ENCODE data around the gene UGT1A9. TPM values are rescaled to one million over a fixed set of nuclear protein-coding genes. Genes with fewer than 3 reads are reported as not detected.

UGT1A9 gene
- total and polyA plus RNA-seq, 2 experiments from 2014 or later, result not detected

DNA sequence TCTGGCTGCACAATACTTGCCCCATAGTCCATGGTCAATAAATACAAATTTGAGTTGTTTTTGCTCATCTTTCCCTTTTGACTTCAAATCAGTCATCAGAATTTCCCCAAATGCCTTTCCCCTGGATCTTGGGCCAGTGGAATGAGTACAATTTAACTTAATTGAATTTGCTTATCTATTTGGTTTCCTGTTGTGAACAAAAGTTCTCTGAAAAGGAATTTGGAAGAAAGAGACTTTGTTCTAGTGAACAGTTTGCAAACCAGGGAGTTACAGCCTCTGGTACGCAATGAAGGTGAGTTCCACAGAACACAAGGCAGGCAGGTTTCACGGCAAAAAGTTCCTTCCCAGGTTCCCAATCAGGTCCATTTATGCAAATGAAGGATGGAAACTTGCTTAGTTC lies 87.2 kb downstream of the UGT1A9 start:
- ATAC-seq (no peak), DNase-seq (ENCODE audit: low spot score) (no peak)
- Histone ChIP-seq H3K27me3 (ENCODE audit: insufficient read depth) (no peaks in the 10 kb centered on the region), H3K4me2 (no peak overlapping the region), H3K27ac (ENCODE audit: low read depth) (no peak overlapping the region), H4K20me1 (replicated peaks; ENCODE audit: insufficient read depth) (no peaks in the 10 kb centered on the region), H3K36me3 (ENCODE audit: insufficient read depth) (no peaks in the 10 kb centered on the region), H3F3A (replicated peaks; ENCODE audit: low read depth) (no peaks in the 10 kb centered on the region), H3K79me2 (replicated peaks; ENCODE audit: insufficient read depth) (no peaks in the 10 kb centered on the region), H2AFZ (no peak overlapping the region), H3K4me1 (ENCODE audit: insufficient read depth) (no peaks in the 10 kb centered on the region), H3K9me2 (ENCODE audit: insufficient read depth) (no peaks in the 10 kb centered on the region; the same call in 1 of the 2 replicates), H3K4me3 (no peak overlapping the region)
- Mint-ChIP-seq H3K4me1 (no peaks in the 10 kb centered on the region; the same call in 2 of the 3 replicates), H3K4me3 (no peak overlapping the region), H3K27ac (no peak overlapping the region), H3K36me3 (ENCODE audit: low read depth) (no peaks in the 10 kb centered on the region), H3K27me3 (ENCODE audit: insufficient read depth, low read depth, poor library complexity) (no peaks in the 10 kb centered on the region), H3K9me3 (peaks cover 7% of the 10 kb centered on the region; the same call in 1 of the 3 replicates)
- TF ChIP-seq EZH2phosphoT487 (IDR thresholded peaks at IDR 0.05; ENCODE audit: unreplicated experiment) (no peak), POLR2AphosphoS5 (IDR thresholded peaks at IDR 0.05; ENCODE audit: low read depth) (no peak)
- TF ChIP-seq, protein P1, sequence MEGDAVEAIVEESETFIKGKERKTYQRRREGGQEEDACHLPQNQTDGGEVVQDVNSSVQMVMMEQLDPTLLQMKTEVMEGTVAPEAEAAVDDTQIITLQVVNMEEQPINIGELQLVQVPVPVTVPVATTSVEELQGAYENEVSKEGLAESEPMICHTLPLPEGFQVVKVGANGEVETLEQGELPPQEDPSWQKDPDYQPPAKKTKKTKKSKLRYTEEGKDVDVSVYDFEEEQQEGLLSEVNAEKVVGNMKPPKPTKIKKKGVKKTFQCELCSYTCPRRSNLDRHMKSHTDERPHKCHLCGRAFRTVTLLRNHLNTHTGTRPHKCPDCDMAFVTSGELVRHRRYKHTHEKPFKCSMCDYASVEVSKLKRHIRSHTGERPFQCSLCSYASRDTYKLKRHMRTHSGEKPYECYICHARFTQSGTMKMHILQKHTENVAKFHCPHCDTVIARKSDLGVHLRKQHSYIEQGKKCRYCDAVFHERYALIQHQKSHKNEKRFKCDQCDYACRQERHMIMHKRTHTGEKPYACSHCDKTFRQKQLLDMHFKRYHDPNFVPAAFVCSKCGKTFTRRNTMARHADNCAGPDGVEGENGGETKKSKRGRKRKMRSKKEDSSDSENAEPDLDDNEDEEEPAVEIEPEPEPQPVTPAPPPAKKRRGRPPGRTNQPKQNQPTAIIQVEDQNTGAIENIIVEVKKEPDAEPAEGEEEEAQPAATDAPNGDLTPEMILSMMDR (conservative IDR thresholded peaks at IDR 0.05; ENCODE audit: low read depth in 2 of 2), result no peak

DNA sequence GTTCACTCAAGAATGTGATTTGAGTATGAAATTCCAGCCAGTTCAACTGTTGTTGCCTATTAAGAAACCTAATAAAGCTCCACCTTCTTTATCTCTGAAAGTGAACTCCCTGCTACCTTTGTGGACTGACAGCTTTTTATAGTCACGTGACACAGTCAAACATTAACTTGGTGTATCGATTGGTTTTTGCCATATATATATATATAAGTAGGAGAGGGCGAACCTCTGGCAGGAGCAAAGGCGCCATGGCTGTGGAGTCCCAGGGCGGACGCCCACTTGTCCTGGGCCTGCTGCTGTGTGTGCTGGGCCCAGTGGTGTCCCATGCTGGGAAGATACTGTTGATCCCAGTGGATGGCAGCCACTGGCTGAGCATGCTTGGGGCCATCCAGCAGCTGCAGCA lies 88.3 kb downstream of the UGT1A9 start, which contains the start of gene UGT1A1:
UGT1A1 (plus strand) TSS at position 228 of the 400 bp plus-strand sequence; CDS start at position 246, 18 bp downstream.
- no peak within 1 kb of the TSS for H3K27ac Mint-ChIP-seq
- H3K27ac ChIP-seq (ENCODE audit: low read depth), result no peak within 1 kb of the TSS
- H2AFZ ChIP-seq, result no peak within 1 kb of the TSS
- H4K20me1 ChIP-seq (replicated peaks; ENCODE audit: insufficient read depth), result no peaks in the 10 kb centered on the region
- no peak for ATAC-seq
- H3K4me1 ChIP-seq (ENCODE audit: insufficient read depth), result no peaks in the 10 kb centered on the region
- no peak within 1 kb of the TSS for H3K4me3 ChIP-seq
- H3K27me3 ChIP-seq (ENCODE audit: insufficient read depth), result no peaks in the 10 kb centered on the region
- H3K4me2 ChIP-seq, result no peak within 1 kb of the TSS
- DNase-seq (ENCODE audit: low spot score), result no peak
- no peak within 1 kb of the TSS for H3K4me3 Mint-ChIP-seq
- no peaks in the 10 kb centered on the region; the same call in 1 of the 2 replicates for H3K9me2 ChIP-seq (ENCODE audit: insufficient read depth)
- no peaks in the 10 kb centered on the region for H3K36me3 Mint-ChIP-seq (ENCODE audit: low read depth)
- H3F3A ChIP-seq (replicated peaks; ENCODE audit: low read depth), result no peaks in the 10 kb centered on the region
- peaks cover 4% of the 10 kb centered on the region; the same call in 1 of the 3 replicates for H3K9me3 Mint-ChIP-seq
- H3K4me1 Mint-ChIP-seq, result no peaks in the 10 kb centered on the region; the same call in 2 of the 3 replicates
- no peaks in the 10 kb centered on the region for H3K79me2 ChIP-seq (replicated peaks; ENCODE audit: insufficient read depth)
- H3K36me3 ChIP-seq (ENCODE audit: insufficient read depth), result no peaks in the 10 kb centered on the region
- H3K27me3 Mint-ChIP-seq (ENCODE audit: insufficient read depth, low read depth, poor library complexity), result no peaks in the 10 kb centered on the region
- TF ChIP-seq JUNB (IDR thresholded peaks at IDR 0.05; ENCODE audit: unreplicated experiment) (no peak), STAT1 (IDR thresholded peaks at IDR 0.05; ENCODE audit: unreplicated experiment) (no peak), NANOG (IDR thresholded peaks at IDR 0.05; ENCODE audit: borderline replicate concordance) (no peak), EZH2phosphoT487 (IDR thresholded peaks at IDR 0.05; ENCODE audit: unreplicated experiment) (no peak), ZNF331 (CRISPR knock-in tag; IDR thresholded peaks at IDR 0.05; ENCODE audit: low read depth) (no peak), ZNF114 (CRISPR knock-in tag; IDR thresholded peaks at IDR 0.05) (no peak), EZH2 (IDR thresholded peaks at IDR 0.05; ENCODE audit: low read depth, unreplicated experiment) (no peak)
- TF ChIP-seq, protein P1 (conservative IDR thresholded peaks at IDR 0.05; ENCODE audit: low read depth in 2 of 2), result no peak
- TF ChIP-seq, protein P2, sequence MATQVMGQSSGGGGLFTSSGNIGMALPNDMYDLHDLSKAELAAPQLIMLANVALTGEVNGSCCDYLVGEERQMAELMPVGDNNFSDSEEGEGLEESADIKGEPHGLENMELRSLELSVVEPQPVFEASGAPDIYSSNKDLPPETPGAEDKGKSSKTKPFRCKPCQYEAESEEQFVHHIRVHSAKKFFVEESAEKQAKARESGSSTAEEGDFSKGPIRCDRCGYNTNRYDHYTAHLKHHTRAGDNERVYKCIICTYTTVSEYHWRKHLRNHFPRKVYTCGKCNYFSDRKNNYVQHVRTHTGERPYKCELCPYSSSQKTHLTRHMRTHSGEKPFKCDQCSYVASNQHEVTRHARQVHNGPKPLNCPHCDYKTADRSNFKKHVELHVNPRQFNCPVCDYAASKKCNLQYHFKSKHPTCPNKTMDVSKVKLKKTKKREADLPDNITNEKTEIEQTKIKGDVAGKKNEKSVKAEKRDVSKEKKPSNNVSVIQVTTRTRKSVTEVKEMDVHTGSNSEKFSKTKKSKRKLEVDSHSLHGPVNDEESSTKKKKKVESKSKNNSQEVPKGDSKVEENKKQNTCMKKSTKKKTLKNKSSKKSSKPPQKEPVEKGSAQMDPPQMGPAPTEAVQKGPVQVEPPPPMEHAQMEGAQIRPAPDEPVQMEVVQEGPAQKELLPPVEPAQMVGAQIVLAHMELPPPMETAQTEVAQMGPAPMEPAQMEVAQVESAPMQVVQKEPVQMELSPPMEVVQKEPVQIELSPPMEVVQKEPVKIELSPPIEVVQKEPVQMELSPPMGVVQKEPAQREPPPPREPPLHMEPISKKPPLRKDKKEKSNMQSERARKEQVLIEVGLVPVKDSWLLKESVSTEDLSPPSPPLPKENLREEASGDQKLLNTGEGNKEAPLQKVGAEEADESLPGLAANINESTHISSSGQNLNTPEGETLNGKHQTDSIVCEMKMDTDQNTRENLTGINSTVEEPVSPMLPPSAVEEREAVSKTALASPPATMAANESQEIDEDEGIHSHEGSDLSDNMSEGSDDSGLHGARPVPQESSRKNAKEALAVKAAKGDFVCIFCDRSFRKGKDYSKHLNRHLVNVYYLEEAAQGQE (IDR thresholded peaks at IDR 0.05; ENCODE audit: unreplicated experiment), result no peak
- TF ChIP-seq, protein P3, sequence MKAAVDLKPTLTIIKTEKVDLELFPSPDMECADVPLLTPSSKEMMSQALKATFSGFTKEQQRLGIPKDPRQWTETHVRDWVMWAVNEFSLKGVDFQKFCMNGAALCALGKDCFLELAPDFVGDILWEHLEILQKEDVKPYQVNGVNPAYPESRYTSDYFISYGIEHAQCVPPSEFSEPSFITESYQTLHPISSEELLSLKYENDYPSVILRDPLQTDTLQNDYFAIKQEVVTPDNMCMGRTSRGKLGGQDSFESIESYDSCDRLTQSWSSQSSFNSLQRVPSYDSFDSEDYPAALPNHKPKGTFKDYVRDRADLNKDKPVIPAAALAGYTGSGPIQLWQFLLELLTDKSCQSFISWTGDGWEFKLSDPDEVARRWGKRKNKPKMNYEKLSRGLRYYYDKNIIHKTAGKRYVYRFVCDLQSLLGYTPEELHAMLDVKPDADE (IDR thresholded peaks at IDR 0.05), result no peak

Data from GM23338 (cell line).